Ishikawa (cell line): Measurements from ENCODE around the gene MS4A15.

ENCODE experiments used
- CEBPB ChIP-seq: IDR thresholded peaks from 2 replicates; pipeline ENCODE4 v1.6.1; 2012
- CREB1 ChIP-seq: IDR thresholded peaks from 2 replicates; pipeline ENCODE4 v1.6.1; 2012; ENCODE audit warnings: low read depth
- EGR1 ChIP-seq: IDR thresholded peaks from 2 replicates; pipeline ENCODE4 v1.6.1; 2012
- EP300 ChIP-seq: IDR thresholded peaks from 2 replicates; pipeline ENCODE4 v1.6.1; 2012; ENCODE audit warnings: borderline replicate concordance
- FOXM1 ChIP-seq: IDR thresholded peaks from 2 replicates; pipeline ENCODE4 v1.6.1; 2012; ENCODE audit warnings: low read depth, borderline replicate concordance
- NFIC ChIP-seq: IDR thresholded peaks from 2 replicates; pipeline ENCODE4 v1.6.1; 2012
- RAD21 ChIP-seq: IDR thresholded peaks from 2 replicates; pipeline ENCODE4 v1.6.1; 2012; ENCODE audit warnings: low read depth
- TAF1 ChIP-seq: IDR thresholded peaks from 2 replicates; pipeline ENCODE4 v1.6.1; 2012; ENCODE audit warnings: low read depth, mild to moderate bottlenecking
- TCF12 ChIP-seq: IDR thresholded peaks from 2 replicates; pipeline ENCODE4 v1.6.1; 2012; ENCODE audit warnings: low read depth
- TEAD4 ChIP-seq: IDR thresholded peaks from 2 replicates; pipeline ENCODE4 v1.6.1; 2012
- YY1 ChIP-seq: IDR thresholded peaks from 2 replicates; pipeline ENCODE4 v1.6.1; 2012; ENCODE audit warnings: low read depth
- ZBTB7A ChIP-seq: IDR thresholded peaks from 2 replicates; pipeline ENCODE4 v1.6.1; 2012; ENCODE audit warnings: low read depth
- TF ChIP-seq, protein P1 (sequence below): IDR thresholded peaks from 2 replicates; pipeline ENCODE4 v1.6.1; 2012; ENCODE audit warnings: low read depth, mild to moderate bottlenecking
- TF ChIP-seq, protein P2 (sequence below): IDR thresholded peaks from 2 replicates; pipeline ENCODE4 v1.6.1; 2012
- TF ChIP-seq, protein P3 (sequence below): IDR thresholded peaks from 2 replicates; pipeline ENCODE4 v1.6.1; 2012

The MS4A15 gene

DNA sequence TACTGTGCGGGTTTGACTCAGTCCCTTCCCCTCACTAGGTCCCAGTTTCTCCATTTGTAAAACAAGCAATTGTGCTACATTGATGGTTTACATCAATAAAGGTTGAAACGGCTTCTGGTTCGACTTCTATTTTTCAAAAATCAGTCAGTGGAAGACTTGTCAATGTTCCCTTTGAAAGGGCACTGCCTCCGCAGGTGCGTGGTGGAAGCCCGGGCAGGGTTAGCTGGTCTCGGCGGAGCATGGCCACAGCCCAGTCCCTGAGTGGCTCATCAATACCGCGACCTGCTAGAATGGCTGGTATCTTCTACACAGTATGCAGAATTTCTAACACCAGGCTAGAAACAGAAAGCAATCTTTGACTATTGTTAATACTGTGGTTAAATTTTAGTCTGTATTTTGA lies 44.5 kb downstream of the MS4A15 start:
- TF ChIP-seq, protein P1, sequence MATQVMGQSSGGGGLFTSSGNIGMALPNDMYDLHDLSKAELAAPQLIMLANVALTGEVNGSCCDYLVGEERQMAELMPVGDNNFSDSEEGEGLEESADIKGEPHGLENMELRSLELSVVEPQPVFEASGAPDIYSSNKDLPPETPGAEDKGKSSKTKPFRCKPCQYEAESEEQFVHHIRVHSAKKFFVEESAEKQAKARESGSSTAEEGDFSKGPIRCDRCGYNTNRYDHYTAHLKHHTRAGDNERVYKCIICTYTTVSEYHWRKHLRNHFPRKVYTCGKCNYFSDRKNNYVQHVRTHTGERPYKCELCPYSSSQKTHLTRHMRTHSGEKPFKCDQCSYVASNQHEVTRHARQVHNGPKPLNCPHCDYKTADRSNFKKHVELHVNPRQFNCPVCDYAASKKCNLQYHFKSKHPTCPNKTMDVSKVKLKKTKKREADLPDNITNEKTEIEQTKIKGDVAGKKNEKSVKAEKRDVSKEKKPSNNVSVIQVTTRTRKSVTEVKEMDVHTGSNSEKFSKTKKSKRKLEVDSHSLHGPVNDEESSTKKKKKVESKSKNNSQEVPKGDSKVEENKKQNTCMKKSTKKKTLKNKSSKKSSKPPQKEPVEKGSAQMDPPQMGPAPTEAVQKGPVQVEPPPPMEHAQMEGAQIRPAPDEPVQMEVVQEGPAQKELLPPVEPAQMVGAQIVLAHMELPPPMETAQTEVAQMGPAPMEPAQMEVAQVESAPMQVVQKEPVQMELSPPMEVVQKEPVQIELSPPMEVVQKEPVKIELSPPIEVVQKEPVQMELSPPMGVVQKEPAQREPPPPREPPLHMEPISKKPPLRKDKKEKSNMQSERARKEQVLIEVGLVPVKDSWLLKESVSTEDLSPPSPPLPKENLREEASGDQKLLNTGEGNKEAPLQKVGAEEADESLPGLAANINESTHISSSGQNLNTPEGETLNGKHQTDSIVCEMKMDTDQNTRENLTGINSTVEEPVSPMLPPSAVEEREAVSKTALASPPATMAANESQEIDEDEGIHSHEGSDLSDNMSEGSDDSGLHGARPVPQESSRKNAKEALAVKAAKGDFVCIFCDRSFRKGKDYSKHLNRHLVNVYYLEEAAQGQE: no peak
- TF ChIP-seq, protein P2, sequence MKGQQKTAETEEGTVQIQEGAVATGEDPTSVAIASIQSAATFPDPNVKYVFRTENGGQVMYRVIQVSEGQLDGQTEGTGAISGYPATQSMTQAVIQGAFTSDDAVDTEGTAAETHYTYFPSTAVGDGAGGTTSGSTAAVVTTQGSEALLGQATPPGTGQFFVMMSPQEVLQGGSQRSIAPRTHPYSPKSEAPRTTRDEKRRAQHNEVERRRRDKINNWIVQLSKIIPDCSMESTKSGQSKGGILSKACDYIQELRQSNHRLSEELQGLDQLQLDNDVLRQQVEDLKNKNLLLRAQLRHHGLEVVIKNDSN: no peak
- TF ChIP-seq, protein P3, sequence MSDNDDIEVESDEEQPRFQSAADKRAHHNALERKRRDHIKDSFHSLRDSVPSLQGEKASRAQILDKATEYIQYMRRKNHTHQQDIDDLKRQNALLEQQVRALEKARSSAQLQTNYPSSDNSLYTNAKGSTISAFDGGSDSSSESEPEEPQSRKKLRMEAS: no peak
- TF ChIP-seq TEAD4: no peak
- TF ChIP-seq ZBTB7A: no peak
- no peak for TF ChIP-seq EGR1
- no peak for TF ChIP-seq RAD21
- no peak for TF ChIP-seq TCF12
- no peak for TF ChIP-seq FOXM1
- TF ChIP-seq EP300: no peak
- no peak for TF ChIP-seq CEBPB
- TF ChIP-seq CREB1: no peak
- no peak for TF ChIP-seq TAF1
- no peak for TF ChIP-seq NFIC
- TF ChIP-seq YY1: no peak

DNA sequence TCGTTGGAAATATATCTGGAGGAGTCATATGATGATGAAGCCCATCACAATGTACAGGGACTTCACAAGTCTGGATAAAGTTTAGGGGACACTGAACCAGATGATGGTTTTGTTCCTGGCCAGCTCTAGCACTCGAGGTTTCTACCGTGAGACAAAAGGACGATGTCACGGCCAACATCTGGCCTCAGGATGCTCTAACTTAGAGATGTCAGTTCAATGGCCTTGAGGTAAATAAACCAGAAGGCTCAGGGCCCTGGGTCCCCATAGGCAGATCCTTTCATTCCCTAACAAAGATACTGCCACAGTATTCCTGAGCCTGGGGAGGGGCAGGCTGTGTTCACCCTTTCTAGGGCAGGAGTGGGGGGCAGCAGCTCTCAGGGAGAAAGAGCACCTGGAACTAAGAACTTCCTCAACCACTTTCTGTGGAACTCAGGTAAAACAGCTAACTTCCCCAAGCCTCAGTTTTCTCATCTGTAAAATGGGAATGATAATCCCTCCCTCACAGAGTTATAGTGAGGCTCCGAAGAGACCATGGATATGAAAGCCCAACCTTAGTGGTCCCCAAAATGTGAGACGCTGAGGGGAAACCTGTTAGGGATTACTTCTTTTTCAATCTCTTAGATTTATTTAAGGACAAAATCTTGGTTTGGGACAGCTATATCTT lies 46.7 kb downstream of the MS4A15 start:
- TF ChIP-seq EP300 (no peak), YY1 (no peak), EGR1 (no peak), FOXM1 (no peak), TAF1 (no peak), RAD21 (no peak), TCF12 (no peak), TEAD4 (no peak), NFIC (no peak), ZBTB7A (no peak), CREB1 (no peak), CEBPB (no peak)
- TF ChIP-seq, protein P1: no peak
- TF ChIP-seq, protein P3: no peak
- TF ChIP-seq, protein P2: no peak

DNA sequence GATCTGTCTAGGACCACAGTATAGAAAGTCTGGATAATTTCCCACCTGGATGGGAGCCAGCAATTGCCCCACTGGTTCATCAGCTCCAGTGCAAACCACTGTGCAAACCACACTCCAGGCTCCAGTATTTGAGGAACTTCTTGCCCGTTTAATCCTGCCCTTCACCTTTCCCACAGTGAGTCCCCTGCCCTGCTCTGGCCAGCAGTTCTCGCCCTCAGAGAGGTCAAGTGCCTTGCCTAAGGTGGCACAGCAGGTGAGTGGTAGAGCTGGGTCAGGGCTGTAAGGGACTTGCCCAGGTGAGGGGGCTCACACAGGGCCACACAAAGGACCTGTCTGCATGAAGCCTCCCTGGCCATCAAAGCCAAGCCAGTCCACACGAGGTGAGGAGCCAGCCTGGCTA lies 52.6 kb downstream of the MS4A15 start:
- TF ChIP-seq TCF12: no peak
- no peak for TF ChIP-seq CREB1
- no peak for TF ChIP-seq CEBPB

DNA sequence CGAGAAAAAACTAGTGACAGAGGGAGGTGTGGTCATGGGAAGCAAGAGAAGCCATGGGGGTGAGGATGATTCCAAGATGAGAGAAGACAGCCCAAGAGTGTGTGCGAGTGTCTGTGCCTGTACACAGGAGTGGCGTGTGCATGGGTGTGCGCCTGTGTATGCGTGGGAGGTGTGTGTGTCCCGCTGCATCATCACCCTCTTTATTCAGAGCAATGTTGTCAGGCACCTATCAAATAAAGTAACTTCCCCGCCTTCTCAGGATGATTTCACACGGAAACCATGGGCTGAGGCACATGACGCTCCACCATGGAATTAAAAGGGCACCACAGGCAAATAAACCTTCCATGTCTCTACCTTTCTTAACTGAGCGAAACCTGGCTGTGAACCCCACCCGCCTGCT lies 53.0 kb downstream of the MS4A15 start:
- TF ChIP-seq EGR1 (no peak), TEAD4 (no peak), TAF1 (no peak), EP300 (no peak), FOXM1 (no peak), RAD21 (no peak), CREB1 (no peak), ZBTB7A (no peak)
- TF ChIP-seq, protein P3: no peak
- TF ChIP-seq, protein P2: no peak
- TF ChIP-seq, protein P1: no peak
